HG03066 (cell line): ENCODE results near the gene PRKCZ.

Experiments
- ATAC-seq: cut with Tn5 transposase; IDR thresholded peaks from one replicate; pipeline ENCODE4 v1.9.1; 2021; ENCODE audit warnings: low read depth; ENCODE audit not compliant: unreplicated experiment

The PRKCZ gene

GRCh38 chr1:2215329-2215728 lies 165.1 kb downstream of the PRKCZ start:
- ATAC-seq: no peak

DNA sequence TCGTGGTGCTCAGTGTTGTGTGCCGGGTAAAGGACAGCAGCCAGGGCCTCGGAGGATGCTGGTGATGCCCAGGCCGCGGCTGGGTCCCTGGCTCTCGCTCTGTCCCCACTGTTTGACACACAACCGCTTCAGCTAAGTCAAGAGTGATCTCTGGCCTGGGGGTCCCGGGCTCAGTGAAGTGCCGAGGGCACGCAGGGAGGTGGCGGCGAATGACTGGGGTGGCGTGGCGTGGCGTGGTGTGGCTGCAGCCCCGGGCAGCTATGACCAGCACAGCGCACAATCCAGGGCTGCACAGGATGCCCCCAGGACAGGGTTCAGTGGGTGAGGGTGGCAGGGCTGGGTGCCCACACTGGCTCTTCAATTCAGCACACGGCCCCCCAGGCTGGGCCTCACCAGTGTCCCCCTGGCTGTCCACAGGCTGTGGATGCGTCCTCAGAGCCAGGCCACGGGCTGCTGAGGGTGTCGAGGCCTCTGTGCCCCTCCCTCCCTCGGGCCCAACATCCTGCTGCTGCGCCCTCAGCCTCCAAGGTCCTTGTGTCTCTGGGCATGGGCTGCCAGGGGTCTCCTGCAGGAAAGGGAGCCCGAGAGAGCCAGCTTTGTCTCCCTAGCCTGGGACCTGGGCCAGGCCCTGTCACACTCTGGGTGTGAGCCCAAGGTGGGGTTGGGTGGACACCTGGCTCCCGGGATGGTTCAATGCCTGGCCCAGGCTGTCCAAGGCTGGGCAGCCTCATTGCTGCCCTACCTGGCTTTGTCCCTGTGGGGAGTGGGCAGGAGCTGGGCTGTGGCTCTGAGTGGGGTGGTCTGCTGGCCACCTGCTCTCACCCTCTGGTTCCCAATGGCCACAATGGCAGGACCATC lies 165.9 kb downstream of the PRKCZ start:
- no peak for ATAC-seq

DNA sequence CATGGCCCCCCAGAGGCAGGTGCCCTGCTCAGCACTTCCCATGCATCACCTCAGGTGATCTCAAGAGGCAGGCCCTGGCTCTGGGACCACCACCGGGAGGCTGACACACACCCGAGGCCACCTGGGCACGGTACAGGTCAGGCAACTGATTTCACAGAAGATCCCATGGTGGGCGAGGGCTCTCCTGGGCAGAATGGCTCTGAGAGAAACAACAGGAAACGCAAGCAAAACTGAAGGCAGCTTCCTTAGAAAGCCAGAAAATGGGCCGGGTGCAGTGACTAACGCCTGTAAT lies 166.5 kb downstream of the PRKCZ start:
- ATAC-seq: no peak

DNA sequence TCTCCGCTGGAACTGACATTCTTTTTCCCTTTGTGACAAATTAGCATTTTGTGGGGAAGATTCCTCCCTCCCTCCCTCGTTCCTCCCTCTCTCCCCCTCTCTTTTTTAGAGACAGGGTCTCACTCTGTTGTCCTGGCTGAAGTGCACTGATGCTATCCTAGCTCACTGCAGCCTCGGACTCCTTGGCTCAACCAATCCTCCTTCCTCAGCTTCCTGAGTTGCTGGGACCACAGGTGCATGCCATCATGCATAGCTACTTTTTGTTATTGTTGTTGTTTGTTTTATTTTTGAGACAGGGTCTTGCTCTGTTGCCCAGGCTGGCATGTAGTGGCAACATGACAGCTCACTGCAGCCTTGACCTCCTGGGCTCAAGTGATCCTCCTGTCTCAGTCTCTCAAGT lies 171.1 kb downstream of the PRKCZ start:
- no peak for ATAC-seq

GRCh38 chr1:2224170-2224584 lies 174.0 kb downstream of the PRKCZ start:
- ATAC-seq: no peak

- ATAC-seq: no peak
These were observed 174.6 kb downstream of the PRKCZ start for GRCh38 chr1:2224631-2225428.

GRCh38 chr1:2226525-2227345 lies 176.5 kb downstream of the PRKCZ start:
- ATAC-seq: peak; percentile 5

DNA sequence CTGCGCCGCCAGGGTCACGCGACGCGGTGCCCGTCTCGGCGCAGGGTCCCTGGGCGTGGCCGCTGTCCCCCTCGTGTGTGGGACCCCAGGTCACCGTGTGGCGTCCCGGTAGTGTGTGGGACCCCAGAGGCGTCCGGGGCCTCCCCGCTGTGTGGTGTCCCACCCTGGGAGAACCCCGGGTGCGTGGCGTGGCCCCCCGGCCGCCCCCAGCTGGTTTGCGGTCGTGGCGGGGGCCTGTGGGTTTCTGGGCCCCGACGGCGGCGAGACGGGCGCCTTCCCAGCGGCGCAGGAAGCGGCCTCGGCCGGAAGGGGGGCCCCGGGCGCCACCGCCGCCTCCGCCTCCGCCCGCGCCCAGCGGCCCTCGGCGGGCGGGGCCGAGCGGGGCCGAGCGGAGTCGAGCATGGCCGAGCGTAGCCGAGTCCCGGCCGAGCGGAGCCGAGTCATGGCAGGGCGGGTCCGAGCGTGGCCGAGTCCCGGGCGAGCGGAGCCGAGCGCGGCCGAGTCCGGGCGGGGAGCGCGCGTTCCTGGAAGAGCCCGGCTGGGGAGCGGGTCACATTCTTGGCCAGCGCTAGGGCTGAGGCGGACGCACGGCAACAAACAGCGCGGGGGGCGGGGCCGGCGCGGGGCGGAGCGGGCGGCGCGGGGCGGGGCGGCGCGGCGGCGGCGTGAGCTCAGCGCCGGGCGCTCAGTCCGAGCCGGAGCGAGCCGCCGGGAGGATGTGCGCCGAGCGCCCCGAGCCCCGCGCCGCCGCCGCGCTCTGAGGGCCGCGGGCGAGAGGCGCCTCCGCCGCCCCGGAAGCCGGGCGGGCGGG lies 177.3 kb downstream of the PRKCZ start:
- peak; percentile 83 for ATAC-seq

- no peak for ATAC-seq
These were observed 178.0 kb downstream of the PRKCZ start, which contains the start of gene SKI for GRCh38 chr1:2228157-2228594. TSS of gene SKI (plus strand) at chr1:2228319. CDS start at chr1:2228767, 448 bp downstream.

- no peak for ATAC-seq
These were observed 178.5 kb downstream of the PRKCZ start for GRCh38 chr1:2228694-2229036.

DNA sequence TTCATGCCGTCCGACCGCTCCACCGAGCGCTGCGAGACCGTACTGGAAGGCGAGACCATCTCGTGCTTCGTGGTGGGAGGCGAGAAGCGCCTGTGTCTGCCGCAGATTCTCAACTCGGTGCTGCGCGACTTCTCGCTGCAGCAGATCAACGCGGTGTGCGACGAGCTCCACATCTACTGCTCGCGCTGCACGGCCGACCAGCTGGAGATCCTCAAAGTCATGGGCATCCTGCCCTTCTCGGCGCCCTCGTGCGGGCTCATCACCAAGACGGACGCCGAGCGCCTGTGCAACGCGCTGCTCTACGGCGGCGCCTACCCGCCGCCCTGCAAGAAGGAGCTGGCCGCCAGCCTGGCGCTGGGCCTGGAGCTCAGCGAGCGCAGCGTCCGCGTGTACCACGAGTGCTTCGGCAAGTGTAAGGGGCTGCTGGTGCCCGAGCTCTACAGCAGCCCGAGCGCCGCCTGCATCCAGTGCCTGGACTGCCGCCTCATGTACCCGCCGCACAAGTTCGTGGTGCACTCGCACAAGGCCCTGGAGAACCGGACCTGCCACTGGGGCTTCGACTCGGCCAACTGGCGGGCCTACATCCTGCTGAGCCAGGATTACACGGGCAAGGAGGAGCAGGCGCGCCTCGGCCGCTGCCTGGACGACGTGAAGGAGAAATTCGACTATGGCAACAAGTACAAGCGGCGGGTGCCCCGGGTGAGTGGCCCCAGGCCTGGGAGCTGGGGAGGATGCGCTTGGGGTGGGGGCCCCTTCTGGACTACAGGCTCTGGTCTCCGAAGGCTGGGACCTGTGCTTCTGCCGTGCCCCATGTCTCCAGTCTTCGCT lies 179.0 kb downstream of the PRKCZ start:
- no peak for ATAC-seq

DNA sequence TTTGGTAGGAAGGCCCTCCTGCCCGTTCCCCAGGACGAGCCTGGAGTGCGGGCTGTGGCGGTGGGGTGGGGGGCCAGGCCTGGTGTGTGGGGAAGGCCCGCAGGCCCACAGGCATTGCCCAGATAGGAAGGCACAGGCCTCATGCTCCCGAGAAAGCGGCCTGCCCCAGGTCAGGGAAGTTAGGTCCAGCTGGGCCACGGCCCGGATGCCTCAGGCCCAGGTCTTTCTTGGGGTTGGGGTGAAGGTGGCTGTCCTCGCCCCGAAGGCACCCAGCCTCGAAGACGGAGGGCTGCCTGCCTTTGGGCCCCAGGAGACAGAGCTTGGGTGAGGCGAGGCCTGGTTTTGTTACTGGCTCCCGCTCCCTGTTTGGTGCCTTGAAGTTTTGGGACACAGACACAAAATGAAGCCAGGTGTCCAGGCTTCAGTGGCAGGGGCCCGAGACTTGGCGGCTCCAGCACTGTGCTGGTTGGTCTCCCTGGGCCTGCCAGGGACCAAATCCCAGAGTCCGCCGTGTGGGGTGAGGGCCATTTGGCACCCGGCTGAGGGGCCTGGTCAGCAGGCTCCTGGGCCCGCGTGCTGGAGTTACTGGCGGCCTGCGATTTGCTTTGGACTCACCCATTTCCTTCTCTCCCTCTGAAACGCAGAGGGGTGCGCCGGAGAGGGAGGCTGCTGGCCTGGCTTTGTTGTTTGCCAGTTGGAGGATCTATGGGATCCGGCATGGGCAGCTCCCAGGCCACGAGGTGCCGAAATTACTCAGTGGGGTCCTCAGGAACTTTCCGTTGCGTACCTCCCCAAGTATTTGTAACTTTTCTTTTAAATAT lies 179.9 kb downstream of the PRKCZ start:
- ATAC-seq: no peak

- ATAC-seq: no peak
These were observed 180.7 kb downstream of the PRKCZ start for GRCh38 chr1:2230781-2231531.

DNA sequence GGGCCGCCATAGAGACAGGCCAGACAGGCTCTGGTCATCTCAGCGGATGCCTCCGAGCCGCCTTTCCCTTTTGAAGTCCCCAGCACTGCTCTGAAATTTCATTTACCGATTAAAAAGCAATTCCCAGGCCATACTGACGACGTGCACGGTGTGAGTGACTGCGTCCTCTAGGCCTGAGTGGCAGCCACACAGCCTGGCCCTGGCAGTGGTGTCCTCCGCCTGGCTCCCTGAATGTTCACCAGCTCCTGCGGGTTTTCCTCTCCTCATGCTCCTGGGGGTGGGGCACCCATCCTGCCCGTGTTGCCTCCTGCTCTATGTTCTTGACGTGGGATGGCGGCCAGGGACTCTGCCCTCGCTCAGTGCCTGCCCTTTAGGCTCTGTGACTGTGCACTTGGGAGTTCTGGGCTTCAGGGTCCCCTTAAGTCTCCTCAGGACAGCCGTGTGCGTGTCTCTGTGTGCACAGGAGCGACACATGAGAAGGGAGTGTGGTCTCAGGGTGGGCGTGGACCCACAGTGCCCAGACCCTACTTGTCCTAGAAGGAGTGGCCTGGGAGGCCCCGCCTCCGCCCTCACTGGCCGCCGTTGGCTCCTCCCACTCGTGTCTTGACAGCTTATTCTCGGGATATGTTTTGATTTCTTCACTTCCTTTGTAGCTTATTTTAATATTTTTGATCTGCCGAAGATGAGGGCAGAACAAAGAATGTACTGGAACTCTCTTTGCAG lies 181.5 kb downstream of the PRKCZ start:
- no peak for ATAC-seq

GRCh38 chr1:2232255-2232915 lies 182.2 kb downstream of the PRKCZ start:
- no peak for ATAC-seq

DNA sequence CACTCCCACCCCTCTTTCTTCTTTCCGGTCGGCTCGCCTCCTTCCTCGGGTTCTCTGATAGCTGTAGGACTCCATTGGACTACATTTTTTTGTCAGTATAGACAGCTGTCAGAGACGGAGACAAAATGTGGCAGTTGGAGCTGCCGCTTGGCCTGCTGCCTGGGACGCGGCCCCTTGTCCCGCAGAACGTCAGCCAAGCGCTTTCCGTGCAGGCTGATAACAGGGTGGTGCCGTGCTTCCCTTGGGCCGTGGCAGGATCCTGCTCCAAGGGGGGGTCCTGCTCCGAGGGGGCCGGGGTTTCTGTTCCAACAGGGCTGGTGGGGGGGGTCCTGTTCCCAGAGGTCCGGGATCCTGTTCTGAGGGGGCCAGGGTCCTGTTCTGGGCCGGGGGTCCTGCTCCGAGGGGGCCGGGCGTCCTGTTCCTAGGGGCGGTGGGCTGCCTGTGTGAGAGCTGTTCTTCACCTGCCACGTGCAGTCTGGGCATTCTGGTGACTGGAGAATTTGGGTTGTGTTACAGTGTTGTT lies 182.8 kb downstream of the PRKCZ start:
- no peak for ATAC-seq
